Measurements from ENCODE around the gene TCF15. TPM values are rescaled to one million over a fixed set of nuclear protein-coding genes. Genes with fewer than 3 reads are reported as not detected.

Gene TCF15
- total and polyA plus RNA-seq, 2 of the 13 experiments (the other 11 are each of a cell fraction or from before 2014, with no cell fraction given) = not detected

GRCh38 chr20:642398-643174 is 32.5 kb upstream of the TCF15 start (continued):
- TF ChIP-seq ZNF318 (CRISPR knock-in tag; IDR thresholded peaks at IDR 0.05) (no peak), MEIS2 (CRISPR knock-in tag; IDR thresholded peaks at IDR 0.05) (peak; percentile 86; the same call in 1 of the 2 replicates), ZNF724P (CRISPR knock-in tag; IDR thresholded peaks at IDR 0.05; ENCODE audit: borderline replicate concordance) (peak; percentile 49; the same call in 1 of the 2 replicates), SOX13 (IDR thresholded peaks at IDR 0.05) (no peak), SOX13 (CRISPR knock-in tag; conservative IDR thresholded peaks at IDR 0.05 in 1 of 2, IDR thresholded peaks at IDR 0.05 in 1 of 2) (peak in 1 of 2 experiments; percentile 58; a peak in 2 of 4 replicates), ZBTB43 (CRISPR knock-in tag; conservative IDR thresholded peaks at IDR 0.05) (peak; percentile 64; the same call in 1 of the 2 replicates), ZNF383 (CRISPR knock-in tag; IDR thresholded peaks at IDR 0.05; ENCODE audit: borderline replicate concordance) (no peak), GPN1 (CRISPR knock-in tag; IDR thresholded peaks at IDR 0.05; ENCODE audit: borderline replicate concordance) (no peak), ZNF839 (CRISPR knock-in tag; IDR thresholded peaks at IDR 0.05; ENCODE audit: borderline replicate concordance) (no peak), ZBTB8A (CRISPR knock-in tag; IDR thresholded peaks at IDR 0.05; ENCODE audit: borderline replicate concordance, low read depth) (no peak), ZNF34 (CRISPR knock-in tag; IDR thresholded peaks at IDR 0.05; ENCODE audit: borderline replicate concordance) (no peak), ZFP37 (CRISPR knock-in tag; IDR thresholded peaks at IDR 0.05; ENCODE audit: borderline replicate concordance) (no peak), ZNF746 (CRISPR knock-in tag; IDR thresholded peaks at IDR 0.05) (peak; percentile 95), U2AF2 (IDR thresholded peaks at IDR 0.05; ENCODE audit: low read depth, low read length) (no peak), WIZ (CRISPR knock-in tag; IDR thresholded peaks at IDR 0.05) (no peak), RCOR2 (CRISPR knock-in tag; IDR thresholded peaks at IDR 0.05) (no peak), ATM (IDR thresholded peaks at IDR 0.05; ENCODE audit: borderline replicate concordance) (no peak), LCORL (IDR thresholded peaks at IDR 0.05) (no peak), LCORL (CRISPR knock-in tag; IDR thresholded peaks at IDR 0.05) (no peak; the same call in 1 of the 2 replicates), KLF9 (CRISPR knock-in tag; IDR thresholded peaks at IDR 0.05; ENCODE audit: low read depth) (no peak), FOXM1 (CRISPR knock-in tag; IDR thresholded peaks at IDR 0.05) (no peak), ZNF382 (CRISPR knock-in tag; IDR thresholded peaks at IDR 0.05; ENCODE audit: borderline replicate concordance) (no peak)

Data from HepG2 (cell line).